ENCODE results near the gene TFAP2E.

TFAP2E gene

GRCh38 chr1:35573198-35574124 is at the start of gene TFAP2E:
TFAP2E (plus strand) TSS chr1:35573314; CDS start chr1:35573578, 264 bp downstream.
- DNase-seq: no peak

DNA sequence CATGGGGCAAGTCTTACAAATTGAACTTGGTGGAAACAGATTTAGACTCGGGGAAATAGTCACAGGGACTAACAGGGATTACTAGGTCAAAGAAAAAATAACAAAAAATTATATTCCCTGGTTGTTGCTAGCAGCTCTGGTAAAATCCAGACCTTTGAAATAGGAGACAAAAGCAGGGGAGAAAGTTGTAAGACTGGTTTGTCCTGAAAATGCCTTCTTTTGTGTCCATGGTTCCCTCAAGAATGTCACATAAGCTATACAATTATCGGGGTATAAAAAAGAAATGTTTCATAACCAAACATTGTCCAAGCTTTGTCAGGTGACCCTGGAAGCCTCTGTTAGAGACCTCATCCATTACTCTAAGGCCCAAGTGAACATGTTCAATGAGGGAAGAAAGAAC is 49.0 kb upstream of the TFAP2E start:
- DNase-seq: no peak

- DNase-seq: no peak
These were observed 42.9 kb upstream of the TFAP2E start for GRCh38 chr1:35530168-35530567.

- no peak for DNase-seq
These were observed 42.2 kb upstream of the TFAP2E start for GRCh38 chr1:35530946-35531345.

GRCh38 chr1:35531368-35531767 is 41.7 kb upstream of the TFAP2E start:
- DNase-seq: no peak

- no peak for DNase-seq
These were observed 40.5 kb upstream of the TFAP2E start for GRCh38 chr1:35532497-35533223.

DNA sequence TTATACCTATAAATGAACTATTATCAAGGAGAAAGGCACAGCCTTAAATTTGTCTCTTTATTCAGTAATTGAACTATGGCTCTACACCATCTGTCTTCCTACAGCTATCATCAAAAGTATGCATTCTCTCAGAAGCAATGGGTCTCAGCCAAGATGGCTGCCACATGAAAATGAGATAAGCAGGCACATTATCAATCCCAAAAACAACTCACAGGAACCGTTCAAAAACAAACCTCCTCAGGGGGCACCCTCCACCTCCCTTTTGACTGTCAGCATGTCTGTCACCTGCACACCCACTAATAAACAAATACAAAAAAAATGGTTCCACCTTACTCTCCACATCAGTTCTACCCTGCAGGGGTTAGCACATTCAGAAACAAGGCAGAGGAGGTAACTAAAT is 39.5 kb upstream of the TFAP2E start:
- DNase-seq: no peak

DNA sequence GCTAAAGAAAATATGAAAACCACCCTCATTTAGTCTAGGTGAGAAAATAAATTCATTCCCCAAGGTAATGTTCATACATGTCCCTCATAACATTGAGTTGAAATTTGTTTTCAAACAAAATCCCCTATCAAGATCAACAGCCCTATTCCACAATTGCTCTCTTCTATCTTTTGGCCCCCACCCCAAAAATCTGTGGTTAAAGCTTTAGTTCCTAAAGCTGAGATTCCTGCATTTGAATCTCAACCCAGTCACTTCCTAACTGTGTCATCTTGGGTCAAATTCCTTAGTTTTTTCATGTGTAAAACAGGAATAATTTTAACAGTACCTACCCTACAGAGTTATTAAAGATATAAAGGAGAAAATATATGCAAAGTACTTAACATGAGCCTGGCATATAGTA is 37.9 kb upstream of the TFAP2E start:
- no peak for DNase-seq

DNA sequence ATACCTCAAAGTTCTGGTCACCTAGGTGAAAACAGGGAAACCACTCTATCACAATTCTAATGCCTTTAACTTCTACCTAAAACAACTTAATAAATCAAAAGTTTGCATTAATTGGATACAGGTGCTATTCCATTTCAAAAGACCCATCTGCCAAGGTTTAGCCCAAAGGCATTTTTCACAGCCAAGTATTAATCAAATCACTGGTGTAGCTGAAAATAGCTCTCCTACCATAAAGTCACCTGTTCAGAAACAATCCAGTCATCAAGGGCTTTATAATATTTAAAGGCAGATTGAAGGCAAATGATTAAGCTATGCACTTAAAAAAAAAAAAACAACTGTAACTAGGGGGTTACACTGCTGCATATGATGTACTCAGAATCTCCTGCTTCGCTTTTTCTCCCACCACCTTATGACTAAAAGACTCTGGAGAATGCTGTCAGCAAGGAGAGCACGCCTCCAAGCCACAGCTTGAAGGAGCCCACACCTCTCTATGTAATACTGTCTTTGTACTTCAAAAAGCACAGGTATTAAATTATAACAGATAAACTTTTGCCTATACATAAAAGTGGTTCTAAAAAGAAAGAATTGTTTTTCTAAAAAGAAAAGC is 36.5 kb upstream of the TFAP2E start:
- DNase-seq: no peak

DNA sequence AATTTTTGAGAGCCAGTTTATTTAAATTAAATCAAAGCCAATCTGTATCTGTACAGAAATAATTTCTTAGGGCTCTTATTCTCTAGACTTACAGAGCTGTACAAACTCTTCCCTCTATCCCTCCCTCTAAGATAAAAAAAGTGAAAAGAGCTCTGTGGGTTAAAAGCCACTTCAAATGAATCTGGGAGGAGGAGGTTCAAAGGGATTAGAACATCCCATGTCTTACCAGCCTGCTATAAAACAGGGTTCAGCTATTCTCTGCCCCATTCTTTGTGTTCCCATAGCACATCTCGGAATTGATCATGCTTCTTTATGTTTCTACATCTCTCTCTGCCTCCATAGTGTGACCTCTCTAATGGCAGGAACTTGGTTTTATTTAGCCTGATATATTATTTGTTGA is 35.3 kb upstream of the TFAP2E start:
- no peak for DNase-seq

- peak; percentile 22 to 55 for DNase-seq
These were observed 33.9 kb upstream of the TFAP2E start for GRCh38 chr1:35539073-35539823.

GRCh38 chr1:35539824-35540261 is 33.3 kb upstream of the TFAP2E start:
- no peak for DNase-seq

DNA sequence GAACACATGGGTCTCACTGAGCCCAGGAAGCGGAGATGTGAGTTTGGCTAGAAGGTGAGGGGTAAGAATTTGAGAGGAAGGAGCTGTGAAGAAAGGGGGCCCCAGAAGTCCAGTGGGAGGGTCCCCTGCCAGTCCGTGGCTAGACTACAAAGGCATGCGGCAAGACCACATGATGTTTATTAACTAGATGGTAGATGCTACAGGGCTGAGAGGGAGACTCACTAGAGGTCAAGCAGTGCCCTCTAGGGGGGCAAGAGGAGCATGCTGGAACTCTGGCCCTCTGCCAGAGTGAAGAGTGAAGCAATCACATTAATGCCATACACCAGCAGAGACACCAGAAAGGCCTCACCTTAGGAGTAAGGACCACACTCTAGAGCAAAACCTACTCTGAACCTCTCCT is 28.1 kb upstream of the TFAP2E start:
- peak; percentile 70 to 71 for DNase-seq

- DNase-seq: no peak
These were observed 26.5 kb upstream of the TFAP2E start for GRCh38 chr1:35546614-35547013.

GRCh38 chr1:35553851-35554250 is 19.3 kb upstream of the TFAP2E start:
- DNase-seq: no peak

GRCh38 chr1:35554266-35555211 is 18.6 kb upstream of the TFAP2E start:
- no peak for DNase-seq

DNA sequence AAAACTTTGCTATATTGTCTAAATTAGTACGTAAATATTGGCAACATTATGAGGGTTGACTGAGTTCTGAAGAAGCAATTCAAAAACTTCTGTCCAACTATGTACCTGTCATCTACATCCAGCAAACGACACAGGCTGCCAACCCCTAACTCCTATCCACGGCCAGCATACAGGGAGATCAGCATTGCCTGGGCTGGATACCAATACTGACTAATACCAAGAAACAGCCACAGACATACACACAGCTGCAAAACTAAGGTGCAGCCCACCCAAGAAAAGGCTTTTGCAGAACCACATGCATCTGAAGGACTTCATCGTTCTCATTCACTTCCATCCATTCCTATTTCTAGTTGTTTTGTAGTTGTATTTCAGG is 17.9 kb upstream of the TFAP2E start:
- DNase-seq: no peak

GRCh38 chr1:35555601-35556477 is 17.3 kb upstream of the TFAP2E start:
- DNase-seq: no peak

GRCh38 chr1:35556484-35557117 is 16.5 kb upstream of the TFAP2E start:
- DNase-seq: no peak

DNA sequence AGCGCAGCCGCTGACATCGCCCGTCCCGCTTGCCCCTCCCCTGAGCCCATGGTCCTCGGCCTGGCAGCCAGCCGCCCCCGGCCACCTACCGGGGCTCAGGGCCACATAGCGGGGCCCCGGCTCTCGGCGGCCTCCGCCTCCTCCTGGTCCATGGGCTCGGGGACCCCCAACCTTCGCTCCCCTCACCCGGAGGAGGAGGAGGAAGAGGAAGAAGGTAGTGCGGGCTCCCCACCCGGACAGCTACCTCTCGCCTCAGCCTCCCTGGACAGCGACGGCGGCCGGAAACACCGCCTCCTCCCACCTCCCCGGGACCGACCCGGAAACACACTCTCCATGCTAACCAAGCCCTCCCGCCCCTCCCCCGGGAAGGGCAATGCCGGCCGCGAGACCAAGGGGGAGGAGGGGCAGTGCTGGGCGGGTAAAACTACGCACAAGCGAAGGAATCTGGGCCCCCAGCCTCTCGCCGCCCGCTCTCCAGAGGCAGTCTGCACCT is 15.9 kb upstream of the TFAP2E start, which contains the start of gene KIAA0319L:
Gene KIAA0319L (minus strand): TSS at position 286 of the 493 bp plus-strand sequence. CDS start 2,912 bp downstream, outside the sequence.
- DNase-seq: no peak

Data from CD4-positive, alpha-beta T cell treated with Interleukin-4 for 1 hour (primary cell).